Fibroblast of skin of right biceps (primary cell): ENCODE measurements around the gene SELP.
"Not testable (repeated sequence)": the region's sequence is repeated elsewhere in the genome, so short reads cannot be mapped to it uniquely, and the experiment has no call there.

Experiments
- DNase-seq: peaks from one replicate; pipeline ENCODE4 v3.0.0-alpha.2; 2013

SELP gene

GRCh38 chr1:169630006-169630405 is at the start of gene SELP:
Gene SELP (minus strand): TSS chr1:169630124. CDS start chr1:169630074, 50 bp downstream.
- DNase-seq = no peak

GRCh38 chr1:169679692-169680091 is 49.8 kb upstream of the SELP start:
- no peak for DNase-seq

DNA sequence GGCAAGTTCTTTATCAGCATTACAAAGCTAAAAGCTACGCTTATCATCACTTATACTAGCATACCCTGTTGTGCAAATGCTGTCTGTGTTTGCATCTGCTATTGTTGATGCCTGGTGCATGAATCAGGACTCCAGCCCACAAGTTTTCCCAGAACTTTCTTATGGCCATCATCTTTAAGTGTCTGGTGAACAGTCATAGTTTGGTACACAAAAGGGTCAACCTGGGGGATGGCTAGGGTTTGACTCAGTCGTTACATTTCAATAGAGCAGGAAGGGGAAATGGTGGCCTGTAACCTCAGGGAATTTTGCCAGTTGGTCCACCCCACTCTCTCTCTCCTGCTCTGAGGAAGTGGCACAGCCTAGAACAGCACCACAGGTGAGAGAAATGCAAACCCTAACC is 46.1 kb upstream of the SELP start:
- DNase-seq = peak; percentile 2

- DNase-seq = no peak
Measured at GRCh38 chr1:169670836-169671235, 40.9 kb upstream of the SELP start.

DNA sequence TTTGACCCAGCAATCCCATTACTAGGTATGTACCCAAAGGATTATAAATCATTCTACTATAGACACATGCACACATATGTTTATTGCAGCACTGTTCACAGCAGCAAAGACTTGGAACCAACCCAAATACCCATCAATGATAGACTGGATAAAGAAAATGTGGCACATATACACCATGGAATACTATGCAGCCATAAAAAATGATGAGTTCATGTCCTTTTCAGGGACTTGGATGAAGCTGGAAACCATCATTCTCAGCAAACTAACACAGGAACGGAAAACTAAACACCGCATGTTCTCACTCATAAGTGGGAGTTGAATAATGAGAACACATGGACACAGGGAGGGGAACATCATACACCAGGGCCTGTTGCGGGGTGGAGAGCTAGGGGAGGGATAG is 40.3 kb upstream of the SELP start:
- DNase-seq = not testable (repeated sequence)

- DNase-seq = not testable (repeated sequence)
Measured at GRCh38 chr1:169667699-169668596, 38.0 kb upstream of the SELP start.

DNA sequence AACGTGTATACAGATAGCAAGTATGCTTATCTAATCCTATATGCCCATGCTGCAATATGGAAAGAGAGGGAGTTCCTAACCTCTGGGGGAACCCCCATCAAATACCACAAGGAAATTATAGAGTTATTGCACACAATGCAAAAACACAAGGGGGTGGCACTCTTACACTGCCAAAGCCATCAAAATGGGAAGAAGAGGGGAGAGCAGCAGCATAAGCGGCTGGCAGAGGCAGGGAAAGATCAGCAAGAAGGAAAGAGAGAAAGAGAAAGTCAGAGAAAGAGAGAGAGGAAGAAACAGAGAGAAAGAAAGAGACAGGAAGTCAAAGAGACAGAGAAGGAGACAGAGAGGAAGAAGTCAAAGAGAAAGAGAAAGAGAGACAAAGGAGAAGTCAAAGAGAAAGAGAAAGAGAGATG is 37.3 kb upstream of the SELP start:
- DNase-seq = not testable (repeated sequence)

GRCh38 chr1:169662680-169663079 is 32.8 kb upstream of the SELP start:
- not testable (repeated sequence) for DNase-seq

GRCh38 chr1:169661066-169661465 is 31.1 kb upstream of the SELP start:
- DNase-seq = not testable (repeated sequence)

DNA sequence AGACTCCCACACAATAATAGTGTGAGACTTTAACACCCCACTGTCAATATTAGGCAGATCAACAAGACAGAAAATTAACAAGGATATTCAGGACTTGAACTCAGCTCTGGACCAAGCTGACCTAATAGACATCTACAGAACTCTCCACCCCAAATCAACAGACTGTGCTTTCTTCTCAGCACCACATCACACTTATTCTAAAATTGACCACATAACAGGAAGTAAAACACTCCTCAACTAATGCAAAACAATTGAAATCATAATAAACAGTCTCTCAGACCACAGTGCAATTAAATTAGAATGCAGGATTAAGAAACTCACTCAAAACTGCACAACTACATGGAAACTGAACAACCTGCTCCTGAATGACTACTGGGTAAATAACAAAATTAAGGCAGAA is 28.9 kb upstream of the SELP start:
- not testable (repeated sequence) for DNase-seq

- DNase-seq = no peak
Measured at GRCh38 chr1:169653873-169654272, 23.9 kb upstream of the SELP start.

DNA sequence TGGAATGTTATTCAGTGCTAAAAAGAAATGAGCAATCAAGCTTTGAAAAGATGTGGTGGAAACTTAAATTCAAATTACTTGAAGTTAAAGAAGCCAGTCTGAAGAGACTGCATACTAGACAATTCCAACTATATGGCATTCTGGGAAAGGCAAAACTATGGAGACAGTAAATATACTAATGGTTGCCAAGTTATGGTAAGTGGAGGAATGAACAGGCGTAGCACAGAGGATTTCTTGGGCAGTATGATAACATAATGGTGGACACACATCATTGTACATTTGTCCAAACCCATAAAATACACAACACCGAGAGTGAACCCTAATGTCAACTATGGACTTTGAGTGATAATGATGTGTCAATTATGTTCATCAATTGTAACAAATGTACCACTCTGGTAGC is 21.1 kb upstream of the SELP start:
- no peak for DNase-seq

GRCh38 chr1:169650551-169650950 is 20.6 kb upstream of the SELP start:
- no peak for DNase-seq

DNA sequence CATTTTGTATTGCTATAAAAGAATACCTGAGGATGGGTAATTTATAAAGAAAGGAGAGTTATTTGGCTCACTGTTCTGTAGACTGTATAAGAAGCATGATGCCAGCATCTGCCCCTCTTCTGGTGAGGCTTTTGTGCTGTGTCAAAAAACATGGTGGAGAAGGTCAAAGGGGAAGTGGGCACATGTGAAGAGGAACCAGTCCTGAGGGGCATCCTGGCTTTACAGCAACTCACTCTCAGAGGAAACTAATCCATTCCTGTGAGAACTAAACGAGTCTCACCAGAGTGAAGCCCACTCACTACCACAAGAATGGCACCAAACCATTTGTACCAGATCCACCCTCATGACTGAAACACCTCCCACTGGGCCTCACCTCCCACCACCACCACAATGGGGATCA is 18.8 kb upstream of the SELP start:
- no peak for DNase-seq

- DNase-seq = no peak
Measured at GRCh38 chr1:169648187-169648586, 18.3 kb upstream of the SELP start.

DNA sequence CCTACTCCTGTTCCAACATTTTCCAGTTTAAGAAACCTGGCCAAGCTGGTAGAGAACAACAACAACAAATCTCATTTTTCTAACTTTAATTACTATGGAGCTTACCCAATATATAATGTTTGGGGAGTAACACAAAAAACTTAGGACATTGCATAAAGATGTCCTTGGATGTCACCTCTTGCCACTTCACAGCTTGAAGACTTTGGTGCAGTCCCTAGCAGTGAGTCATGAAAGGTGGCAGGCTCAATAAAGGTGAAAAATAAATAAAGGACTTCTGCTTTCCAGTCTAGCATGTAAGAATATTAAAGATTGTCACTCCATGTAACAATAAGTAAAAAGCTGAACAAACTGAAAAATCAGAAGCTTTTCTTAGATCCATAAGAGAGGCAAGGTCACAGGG is 17.6 kb upstream of the SELP start:
- DNase-seq = no peak

- DNase-seq = no peak
Measured at GRCh38 chr1:169644297-169644696, 14.4 kb upstream of the SELP start.

DNA sequence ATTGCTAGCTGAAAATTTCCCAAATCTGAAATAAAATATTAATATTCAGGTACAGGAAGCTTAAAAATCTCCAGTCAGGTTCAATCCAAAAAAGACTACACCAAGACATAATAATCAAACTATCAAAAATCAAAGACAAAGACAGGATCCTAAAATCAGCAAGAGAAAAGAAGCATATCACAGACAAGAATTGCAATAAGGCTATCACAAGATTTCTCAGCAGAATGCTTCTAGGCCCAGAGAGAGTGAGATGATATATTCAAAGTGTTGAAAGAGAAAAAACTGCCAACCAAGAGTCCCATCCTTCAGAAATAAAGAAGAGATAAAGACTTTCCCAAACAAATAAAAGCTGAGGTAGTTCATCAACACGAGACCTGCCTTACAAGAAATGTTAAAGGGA is 5.0 kb upstream of the SELP start:
- DNase-seq = no peak

- DNase-seq = no peak
Measured at GRCh38 chr1:169634145-169634544, 4.2 kb upstream of the SELP start.

- DNase-seq = no peak
Measured at GRCh38 chr1:169631249-169631648, 1.3 kb upstream of the SELP start.

DNA sequence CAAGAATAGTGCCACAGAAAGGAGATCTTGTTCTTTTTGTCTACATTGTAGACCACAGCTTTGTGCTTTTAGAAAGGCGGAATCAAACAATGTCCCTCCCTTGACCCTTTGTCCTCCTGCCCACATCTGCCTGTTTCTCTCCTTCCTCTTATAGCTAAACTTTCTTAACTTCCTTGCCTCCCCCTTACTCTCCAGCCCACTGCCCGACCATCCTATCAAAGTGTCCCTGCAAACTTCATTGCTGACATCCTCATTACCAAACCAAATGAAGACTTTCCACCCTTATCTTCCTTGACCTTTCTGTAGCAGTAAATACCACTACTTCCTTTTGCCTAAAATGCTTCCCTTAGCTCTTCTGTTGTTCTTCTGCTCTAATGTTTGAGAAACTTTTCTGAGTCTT is 5.0 kb downstream of the SELP start:
- no peak for DNase-seq

DNA sequence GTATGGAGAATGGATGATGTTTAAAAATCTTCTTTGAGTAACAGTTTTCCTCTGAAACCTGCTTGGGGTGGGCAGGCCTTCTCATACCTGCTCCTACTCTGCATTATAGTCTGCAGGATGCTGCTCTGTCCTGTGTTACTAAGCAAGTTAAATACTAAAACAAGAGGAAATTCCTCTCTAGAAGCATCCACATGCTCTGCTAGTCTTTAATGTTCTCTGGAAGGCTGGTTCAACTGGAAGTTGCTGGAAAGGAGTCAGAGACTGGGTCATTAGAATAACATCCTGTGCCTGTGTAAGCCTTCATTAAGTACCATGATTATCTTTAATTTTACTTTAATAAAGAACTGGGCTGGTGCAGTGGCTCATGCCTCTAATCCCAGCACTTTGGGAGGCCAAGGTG is 5.8 kb downstream of the SELP start:
- no peak for DNase-seq

- DNase-seq = no peak
Measured at GRCh38 chr1:169623132-169623926, 6.6 kb downstream of the SELP start.

DNA sequence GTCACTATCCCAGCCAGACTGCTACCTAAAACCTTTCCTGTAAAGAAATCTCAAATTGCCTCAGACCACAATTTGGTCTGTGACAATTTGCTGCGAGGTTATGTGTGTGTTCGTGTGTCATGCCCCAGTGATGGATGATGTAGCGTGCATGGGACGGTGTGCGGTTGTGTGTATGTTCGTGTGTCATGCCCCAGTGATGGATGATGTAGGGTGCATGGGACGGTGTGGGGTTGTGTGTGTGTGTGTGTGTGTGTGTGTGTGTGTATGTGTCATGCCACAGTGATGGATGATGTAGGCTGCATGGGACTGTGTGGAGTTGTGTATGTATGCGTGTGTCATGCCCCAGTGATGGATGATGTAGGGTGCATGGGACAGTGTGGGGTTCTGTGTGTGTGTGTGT is 9.4 kb downstream of the SELP start:
- no peak for DNase-seq
